Gastrocnemius medialis (tissue), 4 donors: Measurements from ENCODE around the gene MAN1C1. TPM values are rescaled to one million over a fixed set of nuclear protein-coding genes. Genes with fewer than 3 reads are reported as not detected.

ENCODE experiments used
- ATAC-seq, 2 donors: fragments of 150-250 bp; one replicate each; pipeline ENCODE4 v1.9.1; 2016
- DNase-seq, 2 donors: peaks; one replicate each; pipeline ENCODE4 v3.0.0-alpha.2; 2019
- H3K27ac ChIP-seq, 4 donors: fragments of 200-600 bp; sonication (generic); 1 replicate in 1 of 4; 2 replicates in 3 of 4; pipeline ENCODE4 v1.5.1; 2016 to 2018; ENCODE audit warnings: mild to moderate bottlenecking in 2 of 4, moderate library complexity in 1 of 4
- H3K27me3 ChIP-seq, 3 donors: fragments of 200-600 bp; sonication (generic) in 2 of 3; 1 replicate in 1 of 3; 2 replicates in 2 of 3; pipeline versions ENCODE4 v1.5.1 to v1.6.0; 2016 to 2019; ENCODE audit warnings: mild to moderate bottlenecking in 1 of 3, moderate library complexity in 1 of 3
- H3K36me3 ChIP-seq, 2 donors: fragments of 200-600 bp; sonication (generic) in 1 of 2; one replicate each; pipeline ENCODE4 v1.5.1; 2017 to 2018
- H3K4me1 ChIP-seq, 2 donors: fragments of 200-600 bp; sonication (generic) in 1 of 2; one replicate each; pipeline ENCODE4 v1.5.1; 2016 to 2017; ENCODE audit warnings: mild to moderate bottlenecking in 2 of 2
- H3K4me3 ChIP-seq, 4 donors: fragments of 200-600 bp; sonication (generic) in 3 of 4; 1 replicate in 1 of 4; 2 replicates in 3 of 4; pipeline ENCODE4 v1.5.1; 2016 to 2019; ENCODE audit warnings: mild to moderate bottlenecking in 2 of 4
- H3K9me3 ChIP-seq, 3 donors: fragments of 200-600 bp; sonication (generic) in 2 of 3; 1 replicate in 1 of 3; 2 replicates in 2 of 3; pipeline ENCODE4 v1.5.1; 2016 to 2019
- POLR2A ChIP-seq, 2 donors: fragments of 450-650 bp; IDR thresholded peaks; one replicate each; pipeline ENCODE4 v1.6.1; 2017; ENCODE audit warnings: antibody characterized with exemption in 2 of 2, mild to moderate bottlenecking in 2 of 2, moderate library complexity in 2 of 2
- in situ Hi-C, 4 donors: fragments of 200-750 bp; cut with MboI; loops; one replicate each; pipeline versions ENCODE4 v1.15.0 to v1.8.0; 2017; ENCODE audit warnings: low sequenced_read_pairs in 4 of 4
- intact Hi-C: fragments of 100-400 bp; cut with DNase I; formaldehyde crosslinking; loops from one replicate; pipeline ENCODE4 v1.15.1; 2023; ENCODE audit warnings: low total_unique reads
- total RNA-seq, 4 donors: library from RNA; depleted of rRNA; stranded (reverse); fragments of >200 nt; gene quantifications; one replicate each; pipeline versions ENCODE4 v1.1.0 to v1.2.3, GENCODE V29; 2016
- TF ChIP-seq, protein P1 (sequence below), 5 experiments: fragments of 450-650 bp in 3 of 5; fragments of 200-600 bp in 2 of 5; sonication (generic) in 2 of 5; IDR thresholded peaks in 4 of 5; conservative IDR thresholded peaks in 1 of 5; 1 replicate in 4 of 5; 2 replicates in 1 of 5; pipeline ENCODE4 v1.5.1; 2016 to 2019; ENCODE audit warnings: antibody characterized with exemption in 5 of 5, mild to moderate bottlenecking in 3 of 5, moderate library complexity in 3 of 5

Gene MAN1C1
- total RNA-seq, 4 donors from 2014 or later: 2.0 to 4.4 (median 2.5) TPM

DNA sequence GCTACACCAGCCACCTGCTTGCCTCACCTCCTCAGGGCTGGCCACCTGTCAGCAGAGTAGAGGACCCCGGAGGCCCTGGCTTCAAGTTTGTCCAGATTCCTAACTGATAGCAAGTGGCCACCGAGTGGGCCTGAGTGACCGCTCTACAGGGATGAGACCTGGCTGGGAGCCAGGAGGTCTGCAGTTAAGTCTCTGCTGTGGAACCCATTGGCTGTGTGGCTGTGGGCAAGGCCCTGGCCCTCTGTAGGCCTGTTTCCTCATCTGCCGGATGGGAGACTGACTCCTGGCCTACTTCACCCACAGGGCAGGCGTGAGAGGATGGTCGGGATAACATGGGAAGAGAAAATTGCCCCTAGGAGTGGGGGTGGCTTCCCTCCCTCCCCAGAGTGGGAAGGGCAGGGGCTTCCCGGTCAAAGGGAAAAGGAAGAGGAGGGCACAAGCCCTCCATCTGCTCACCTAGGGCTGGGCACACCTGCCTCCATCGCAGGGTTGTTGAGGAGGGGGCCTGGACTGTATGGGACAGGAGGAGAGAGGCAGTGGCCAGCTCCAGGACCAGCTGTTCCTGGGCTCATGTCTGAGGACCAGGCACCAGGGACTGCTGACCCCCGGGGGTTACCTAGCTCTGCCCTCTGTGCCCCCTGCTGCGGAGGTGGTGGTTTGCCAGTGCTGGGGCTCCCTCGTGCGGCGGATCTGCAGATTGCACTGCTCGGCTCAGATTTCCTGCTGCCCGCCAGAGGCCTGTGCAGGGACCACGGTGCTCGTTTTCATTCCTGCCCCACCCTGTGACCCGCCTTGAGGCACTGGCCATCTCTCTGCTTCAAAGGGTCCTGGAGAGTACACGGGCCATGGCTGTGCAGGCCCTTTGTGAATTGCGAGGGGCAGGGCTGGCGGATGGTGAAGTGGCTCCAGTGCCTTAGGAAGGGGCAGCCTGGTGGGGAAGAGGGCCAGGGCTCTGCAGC, 194.0 kb downstream of the MAN1C1 start:
- TF ChIP-seq, protein P1, sequence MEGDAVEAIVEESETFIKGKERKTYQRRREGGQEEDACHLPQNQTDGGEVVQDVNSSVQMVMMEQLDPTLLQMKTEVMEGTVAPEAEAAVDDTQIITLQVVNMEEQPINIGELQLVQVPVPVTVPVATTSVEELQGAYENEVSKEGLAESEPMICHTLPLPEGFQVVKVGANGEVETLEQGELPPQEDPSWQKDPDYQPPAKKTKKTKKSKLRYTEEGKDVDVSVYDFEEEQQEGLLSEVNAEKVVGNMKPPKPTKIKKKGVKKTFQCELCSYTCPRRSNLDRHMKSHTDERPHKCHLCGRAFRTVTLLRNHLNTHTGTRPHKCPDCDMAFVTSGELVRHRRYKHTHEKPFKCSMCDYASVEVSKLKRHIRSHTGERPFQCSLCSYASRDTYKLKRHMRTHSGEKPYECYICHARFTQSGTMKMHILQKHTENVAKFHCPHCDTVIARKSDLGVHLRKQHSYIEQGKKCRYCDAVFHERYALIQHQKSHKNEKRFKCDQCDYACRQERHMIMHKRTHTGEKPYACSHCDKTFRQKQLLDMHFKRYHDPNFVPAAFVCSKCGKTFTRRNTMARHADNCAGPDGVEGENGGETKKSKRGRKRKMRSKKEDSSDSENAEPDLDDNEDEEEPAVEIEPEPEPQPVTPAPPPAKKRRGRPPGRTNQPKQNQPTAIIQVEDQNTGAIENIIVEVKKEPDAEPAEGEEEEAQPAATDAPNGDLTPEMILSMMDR (IDR thresholded peaks at IDR 0.05 in 4 of 5, conservative IDR thresholded peaks at IDR 0.05 in 1 of 5): peak; percentile 90 to 95 (median 93)
- no peak for TF ChIP-seq POLR2A (IDR thresholded peaks at IDR 0.05)
- intact Hi-C loops (no loop called here), in situ Hi-C loops (no loop called here)
- no peaks in the 10 kb centered on the region for H3K27me3 ChIP-seq
- ATAC-seq (peak; percentile 25 to 68), DNase-seq (peak; percentile 44 to 67)
- peaks cover 17 to 25% of the 10 kb centered on the region in 2 donors for H3K4me1 ChIP-seq
- no peaks in the 10 kb centered on the region for H3K9me3 ChIP-seq
- H3K4me3 ChIP-seq: no peak overlapping the region
- peak overlapping the region in 1 of 4 donors; percentile 8 for H3K27ac ChIP-seq
- H3K36me3 ChIP-seq: peaks cover 0 to 59% of the 10 kb centered on the region in 2 donors

DNA sequence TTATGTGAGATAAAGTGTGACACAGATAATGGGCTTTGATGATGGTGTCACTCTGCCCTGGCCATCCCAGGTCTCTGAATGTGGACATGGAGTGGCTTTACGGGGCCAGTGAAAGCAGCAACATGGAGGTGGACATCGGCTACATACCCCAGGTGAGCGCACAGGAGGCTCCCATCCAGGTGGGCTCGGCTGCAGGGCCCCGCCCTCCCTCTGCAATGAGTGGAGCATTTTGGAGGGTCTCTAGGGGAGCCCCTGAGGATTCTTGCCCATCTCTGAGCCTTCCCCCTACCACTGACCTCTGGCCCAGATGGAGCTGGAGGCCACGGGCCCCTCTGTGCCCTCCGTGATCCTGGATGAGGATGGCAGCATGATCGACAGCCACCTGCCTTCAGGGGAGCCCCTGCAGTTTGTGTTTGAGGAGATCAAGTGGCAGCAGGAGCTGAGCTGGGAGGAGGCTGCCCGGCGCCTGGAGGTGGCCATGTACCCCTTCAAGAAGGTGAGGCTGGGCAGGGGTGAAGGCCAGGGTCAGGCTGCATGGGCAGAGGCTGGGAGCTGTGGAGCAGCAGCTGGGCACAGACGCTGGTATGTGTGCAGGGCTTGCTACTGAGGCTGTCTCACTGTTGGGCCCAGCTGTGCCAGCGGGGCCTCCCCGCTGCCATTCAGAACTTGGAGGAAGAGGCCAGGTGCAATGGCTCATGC, 194.9 kb downstream of the MAN1C1 start:
- intact Hi-C loops: no loop called here
- no peak for ATAC-seq
- DNase-seq: peak in 1 of 2 donors; percentile 8
- TF ChIP-seq POLR2A (IDR thresholded peaks at IDR 0.05): no peak
- TF ChIP-seq, protein P1 (IDR thresholded peaks at IDR 0.05 in 4 of 5, conservative IDR thresholded peaks at IDR 0.05 in 1 of 5): no peak
- Histone ChIP-seq H3K4me1 (peaks cover 8 to 16% of the 10 kb centered on the region in 2 donors), H3K9me3 (no peaks in the 10 kb centered on the region), H3K27ac (no peak overlapping the region), H3K4me3 (no peak overlapping the region), H3K27me3 (no peaks in the 10 kb centered on the region), H3K36me3 (peaks cover 0 to 68% of the 10 kb centered on the region in 2 donors)
- in situ Hi-C loops: no loop called here

DNA sequence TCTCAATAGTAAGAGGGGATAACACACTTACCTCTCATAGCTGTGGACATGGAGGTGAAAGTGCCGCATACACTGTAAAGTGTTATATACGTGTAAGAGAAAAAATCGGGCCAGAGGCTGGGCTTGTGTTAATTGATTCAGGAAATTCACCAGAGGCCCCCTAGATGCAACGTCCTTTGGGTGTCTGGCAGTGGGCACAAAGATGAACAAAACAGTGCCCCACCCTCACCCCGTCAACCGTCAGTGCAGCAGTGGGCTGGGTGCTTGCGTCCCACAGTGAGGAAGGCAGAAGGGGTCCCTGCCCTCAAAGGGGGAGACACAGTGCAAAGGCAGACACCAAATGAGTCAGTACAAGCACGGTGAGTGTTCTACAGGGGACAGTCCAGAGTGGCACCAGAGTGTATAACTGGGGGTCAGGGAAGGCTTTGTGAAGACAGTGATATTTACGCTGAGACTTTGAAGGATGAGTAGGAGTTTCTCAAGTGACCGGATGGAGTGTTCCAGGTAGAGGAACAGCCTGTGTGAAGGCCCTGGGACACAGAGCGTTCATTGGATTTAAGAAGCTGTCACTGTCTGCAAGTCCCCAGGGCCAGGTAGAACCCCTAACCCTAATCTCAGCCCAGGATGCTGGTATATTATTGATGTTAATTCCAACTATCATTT, 196.6 kb downstream of the MAN1C1 start:
- intact Hi-C loops: no loop called here

More for the DNA sequence above, 196.6 kb downstream of the MAN1C1 start:
- TF ChIP-seq, protein P1 (IDR thresholded peaks at IDR 0.05 in 4 of 5, conservative IDR thresholded peaks at IDR 0.05 in 1 of 5): no peak
- TF ChIP-seq POLR2A (IDR thresholded peaks at IDR 0.05): no peak
- in situ Hi-C loops: no loop called here
- peak in 1 of 2 donors; percentile 4 for DNase-seq
- Histone ChIP-seq H3K9me3 (no peaks in the 10 kb centered on the region), H3K27ac (no peak overlapping the region), H3K27me3 (no peaks in the 10 kb centered on the region), H3K4me1 (peaks cover 9 to 15% of the 10 kb centered on the region in 2 donors), H3K4me3 (no peak overlapping the region), H3K36me3 (peaks cover 0 to 72% of the 10 kb centered on the region in 2 donors)
- ATAC-seq: no peak
